Type B pancreatic cell (in vitro differentiated cells): ENCODE data around the gene NTM. TPM values are rescaled to one million over a fixed set of nuclear protein-coding genes. Genes with fewer than 3 reads are reported as not detected.

Experiments used
- DNase-seq: peaks from one replicate; pipeline ENCODE4 v3.0.0; 2021; ENCODE audit warnings: mixed read lengths; ENCODE audit not compliant: unreplicated experiment; ENCODE audit errors: extremely low spot score
- H3K27ac Mint-ChIP-seq: 2 replicates; pipeline ENCODE4 v1.8.0; 2021; ENCODE audit warnings: mild to moderate bottlenecking, mixed read lengths
- H3K27me3 Mint-ChIP-seq: 2 replicates; pipeline ENCODE4 v1.8.0; 2021; ENCODE audit warnings: mixed read lengths
- H3K36me3 Mint-ChIP-seq: 2 replicates; pipeline ENCODE4 v1.8.0; 2021; ENCODE audit warnings: mixed read lengths
- H3K4me1 Mint-ChIP-seq: one replicate; pipeline ENCODE4 v1.8.0; 2021; ENCODE audit warnings: mixed read lengths; ENCODE audit not compliant: unreplicated experiment
- H3K4me3 Mint-ChIP-seq: 2 replicates; pipeline ENCODE4 v1.8.0; 2021; ENCODE audit warnings: mild to moderate bottlenecking, mixed read lengths
- H3K9me3 Mint-ChIP-seq: 2 replicates; pipeline ENCODE4 v1.8.0; 2021; ENCODE audit warnings: mixed read lengths
- CTCF ChIP-seq: fragments of 200-600 bp; sonication (generic); conservative IDR thresholded peaks from 2 replicates; pipeline ENCODE4 v1.5.0; 2021; ENCODE audit warnings: antibody characterized with exemption, mild to moderate bottlenecking
- total RNA-seq: library from RNA; stranded (reverse); gene quantifications from 2 replicates; pipeline ENCODE4 v1.2.1, GENCODE V29; 2021; ENCODE audit warnings: low replicate concordance

NTM gene
- total RNA-seq, 1 donor from 2014 or later: 19.2 TPM

- Mint-ChIP-seq H3K36me3 (no peaks in the 10 kb centered on the region), H3K9me3 (no peaks in the 10 kb centered on the region)
These were observed 767.0 kb downstream of the NTM start for GRCh38 chr11:132137289-132137980.

DNA sequence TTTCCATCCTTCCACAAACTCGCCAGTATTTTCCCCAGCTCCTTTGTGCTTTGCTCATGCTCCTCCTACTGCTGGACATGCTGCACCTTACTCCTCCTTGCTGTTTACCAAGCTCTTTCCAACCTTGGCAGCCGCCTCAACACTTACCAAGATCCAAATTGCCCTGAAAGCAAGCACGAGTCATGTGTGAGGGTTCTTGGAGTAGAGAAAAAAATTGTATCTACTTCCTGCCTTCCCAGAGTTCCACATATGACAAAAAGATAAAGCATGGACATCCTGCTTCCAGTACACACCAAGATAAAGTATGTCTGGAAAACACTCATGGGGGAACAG lies 767.5 kb downstream of the NTM start:
- H3K9me3 Mint-ChIP-seq: no peaks in the 10 kb centered on the region
- H3K36me3 Mint-ChIP-seq: no peaks in the 10 kb centered on the region
- no peak for TF ChIP-seq CTCF
- no peak for DNase-seq
- no peak overlapping the region for H3K4me3 Mint-ChIP-seq
- no peak overlapping the region for H3K27ac Mint-ChIP-seq
- H3K27me3 Mint-ChIP-seq: peaks cover 16% of the 10 kb centered on the region
- H3K4me1 Mint-ChIP-seq: peaks cover 4% of the 10 kb centered on the region

More at GRCh38 chr11:132137289-132137980, 767.0 kb downstream of the NTM start:
- no peak for TF ChIP-seq CTCF
- Mint-ChIP-seq H3K27ac (no peak overlapping the region), H3K4me3 (no peak overlapping the region), H3K4me1 (peaks cover 4% of the 10 kb centered on the region), H3K27me3 (peaks cover 18% of the 10 kb centered on the region)
- DNase-seq: no peak

GRCh38 chr11:132139181-132139580 lies 768.8 kb downstream of the NTM start:
- TF ChIP-seq CTCF: no peak
- Mint-ChIP-seq H3K27ac (no peak overlapping the region), H3K27me3 (peaks cover 12% of the 10 kb centered on the region), H3K4me3 (no peak overlapping the region), H3K4me1 (peaks cover 4% of the 10 kb centered on the region), H3K9me3 (no peaks in the 10 kb centered on the region), H3K36me3 (no peaks in the 10 kb centered on the region)
- DNase-seq: no peak

GRCh38 chr11:132140056-132140455 lies 769.6 kb downstream of the NTM start:
- DNase-seq: no peak
- TF ChIP-seq CTCF: peak; percentile 45
- Mint-ChIP-seq H3K9me3 (no peaks in the 10 kb centered on the region), H3K4me1 (peaks cover 4% of the 10 kb centered on the region), H3K4me3 (no peak overlapping the region), H3K27ac (no peak overlapping the region), H3K27me3 (peaks cover 12% of the 10 kb centered on the region), H3K36me3 (no peaks in the 10 kb centered on the region)

DNA sequence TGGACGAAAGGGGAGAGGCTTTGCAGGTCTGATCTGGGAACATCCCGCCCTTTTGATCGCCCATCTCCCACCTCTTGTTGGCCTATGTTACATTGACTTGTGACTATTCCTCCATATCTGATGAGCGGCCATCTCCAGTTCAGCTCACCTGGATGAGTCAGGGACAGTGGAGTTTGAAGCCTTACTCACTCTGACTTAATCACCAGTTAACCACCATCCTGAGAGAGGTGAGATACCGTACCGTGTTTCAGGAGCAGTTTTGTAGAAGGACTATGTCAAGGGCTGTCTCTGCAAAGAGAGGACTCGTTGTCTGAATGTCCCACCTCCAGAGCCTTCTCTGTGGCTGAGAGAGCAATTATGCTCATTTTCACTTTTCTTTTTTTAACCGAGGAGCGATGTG lies 771.7 kb downstream of the NTM start:
- Mint-ChIP-seq H3K9me3 (no peaks in the 10 kb centered on the region), H3K4me3 (no peak overlapping the region), H3K27ac (no peak overlapping the region), H3K36me3 (no peaks in the 10 kb centered on the region), H3K4me1 (no peaks in the 10 kb centered on the region), H3K27me3 (peaks cover 12% of the 10 kb centered on the region)
- TF ChIP-seq CTCF: no peak
- no peak for DNase-seq

DNA sequence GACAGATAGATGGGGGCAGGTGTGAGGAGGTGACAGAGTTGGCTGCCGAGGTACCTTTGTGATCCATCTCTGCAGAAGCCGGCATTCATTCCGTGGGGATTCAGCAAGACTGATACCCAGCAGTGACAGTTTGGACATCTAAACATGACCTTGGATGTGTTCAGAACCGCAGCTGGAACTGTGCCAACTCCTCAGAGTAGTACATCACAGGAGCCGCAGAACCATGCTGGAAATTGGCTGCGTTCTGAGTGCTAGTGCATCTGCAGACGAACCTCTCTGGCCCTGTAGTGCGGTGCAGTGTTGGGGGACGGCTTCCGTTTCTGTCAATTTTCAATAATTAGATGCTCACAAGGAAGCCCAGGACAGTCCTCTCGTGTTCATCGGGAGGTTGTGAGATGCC lies 772.1 kb downstream of the NTM start:
- Mint-ChIP-seq H3K4me3 (no peak overlapping the region), H3K4me1 (no peaks in the 10 kb centered on the region), H3K36me3 (no peaks in the 10 kb centered on the region), H3K27me3 (peaks cover 12% of the 10 kb centered on the region), H3K27ac (no peak overlapping the region), H3K9me3 (no peaks in the 10 kb centered on the region)
- no peak for TF ChIP-seq CTCF
- no peak for DNase-seq
